HG02938 (cell line): ENCODE data around the gene TMEM205.
A peak's percentile ranks its signal among the peaks of the same experiment; 100 is the strongest.
"Not testable (repeated sequence)": the region's sequence is repeated elsewhere in the genome, so short reads cannot be mapped to it uniquely, and the experiment has no call there.

ENCODE experiments used
- ATAC-seq: cut with Tn5 transposase; IDR thresholded peaks from one replicate; pipeline ENCODE4 v1.9.1; 2021; ENCODE audit warnings: mild to moderate bottlenecking, moderate library complexity; ENCODE audit not compliant: unreplicated experiment

Gene TMEM205

GRCh38 chr19:11346104-11346940, at the start of gene TMEM205, which contains the start of gene CCDC159:
Gene TMEM205 (minus strand): TSS chr19:11346268. CDS start chr19:11345619, 649 bp downstream.
Gene CCDC159 (plus strand): TSS chr19:11346519. CDS start chr19:11346607, 88 bp downstream.
- ATAC-seq = peak; percentile 88

GRCh38 chr19:11390933-11391680, 45.0 kb upstream of the TMEM205 start:
- ATAC-seq = no peak

DNA sequence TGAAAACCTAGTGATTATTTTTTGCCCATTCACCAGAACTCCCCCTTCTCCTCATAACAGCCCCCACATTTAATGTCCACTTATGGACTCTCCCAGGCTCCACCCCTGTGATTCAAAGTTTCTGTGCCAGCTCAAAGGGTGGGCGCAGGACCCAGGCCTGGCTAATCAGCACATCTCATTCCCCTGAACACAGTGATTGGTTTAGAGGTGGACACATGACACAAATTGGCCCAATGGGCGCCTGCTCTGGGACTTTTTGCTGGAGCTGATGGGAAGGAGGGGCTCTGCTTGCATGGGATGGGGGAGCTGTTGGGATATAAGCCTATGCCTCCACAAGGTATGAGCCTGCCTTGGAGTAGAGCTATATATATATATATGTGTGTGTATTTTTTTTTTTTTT, 44.3 kb upstream of the TMEM205 start:
- no peak for ATAC-seq

GRCh38 chr19:11387162-11388034, 41.3 kb upstream of the TMEM205 start:
- ATAC-seq = no peak

- no peak for ATAC-seq
Measured at GRCh38 chr19:11384778-11385129, 38.7 kb upstream of the TMEM205 start.

- ATAC-seq = no peak
Measured at GRCh38 chr19:11383706-11384048, 37.6 kb upstream of the TMEM205 start.

DNA sequence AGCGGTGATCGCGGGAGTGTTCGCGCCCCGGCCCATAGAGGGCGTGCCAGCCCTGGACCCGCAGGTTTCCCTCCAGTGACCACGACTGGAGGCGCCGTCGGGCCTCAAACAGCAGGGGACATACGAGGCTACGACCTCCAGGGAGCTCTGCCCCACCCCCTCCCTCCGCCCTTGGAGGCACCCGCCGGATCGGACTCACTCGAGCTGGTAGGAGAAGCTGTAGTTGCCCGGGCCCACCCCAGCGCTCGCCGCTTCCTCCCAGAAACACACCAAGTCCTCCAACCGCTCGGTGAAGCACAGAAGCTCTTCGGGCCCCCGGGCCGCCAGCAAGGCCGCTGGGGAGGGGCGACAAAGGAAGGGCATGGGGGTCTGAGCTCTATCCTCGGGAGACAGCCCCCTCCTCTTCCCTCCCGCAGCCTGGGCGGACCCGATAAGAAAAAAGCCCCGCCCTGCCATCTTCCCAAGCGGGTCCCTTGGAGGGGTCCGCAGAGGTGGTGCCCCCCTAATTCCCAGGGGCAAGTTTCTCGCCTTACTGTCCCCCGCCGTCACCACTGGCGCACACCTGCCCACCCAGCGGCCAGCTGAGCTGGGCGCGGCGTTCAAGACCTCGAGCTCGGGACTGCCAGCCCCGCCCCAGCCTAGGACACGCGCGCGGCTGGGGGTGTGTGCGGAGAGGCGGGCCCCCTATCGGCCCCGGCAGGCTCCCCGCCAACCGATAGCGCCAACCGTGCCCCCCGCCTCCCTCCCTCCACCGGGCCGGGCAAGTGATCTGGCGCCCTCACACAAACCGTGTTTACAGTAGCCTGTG, 37.0 kb upstream of the TMEM205 start:
- ATAC-seq = no peak

- peak; percentile 84 for ATAC-seq
Measured at GRCh38 chr19:11380653-11381537, 34.8 kb upstream of the TMEM205 start.

- no peak for ATAC-seq
Measured at GRCh38 chr19:11379857-11380350, 33.8 kb upstream of the TMEM205 start.

- ATAC-seq = not testable (repeated sequence)
Measured at GRCh38 chr19:11379269-11379845, 33.3 kb upstream of the TMEM205 start.

- no peak for ATAC-seq
Measured at GRCh38 chr19:11378319-11379189, 32.5 kb upstream of the TMEM205 start.

DNA sequence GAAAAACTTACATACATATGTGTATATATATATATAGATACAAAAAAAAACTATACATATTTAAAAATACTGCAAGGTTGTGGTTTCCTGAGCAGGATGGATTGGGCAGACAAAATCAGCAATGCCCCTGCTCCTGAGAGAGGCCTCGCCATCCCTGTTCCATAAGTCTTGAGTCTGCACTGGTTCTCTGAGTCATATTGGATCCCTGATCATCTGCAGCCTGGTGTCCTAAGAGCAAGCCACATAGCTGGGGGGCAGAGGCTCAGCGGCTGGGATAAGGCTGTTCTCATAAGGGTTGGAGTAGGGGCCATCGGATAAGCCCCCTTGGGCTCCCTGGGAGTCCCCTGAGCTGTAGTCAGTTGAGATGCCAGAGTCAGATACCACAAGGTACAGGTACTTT, 31.7 kb upstream of the TMEM205 start:
- ATAC-seq = no peak

GRCh38 chr19:11377237-11377636, 31.2 kb upstream of the TMEM205 start:
- ATAC-seq = no peak

- ATAC-seq = peak; percentile 24
Measured at GRCh38 chr19:11375143-11375948, 29.3 kb upstream of the TMEM205 start.

GRCh38 chr19:11374433-11375142, 28.5 kb upstream of the TMEM205 start, which contains the start of gene SWSAP1:
Gene SWSAP1 (plus strand): TSS chr19:11374666. CDS start chr19:11374681, 15 bp downstream.
- peak; percentile 88 for ATAC-seq

GRCh38 chr19:11373885-11374432, 27.9 kb upstream of the TMEM205 start:
- no peak for ATAC-seq
